Muscle layer of colon (tissue), 2 donors: ENCODE measurements around the gene PDCD2.
A peak's percentile ranks its signal among the peaks of the same experiment; 100 is the strongest.

Experiments
- H3K27ac ChIP-seq: one replicate; pipeline ENCODE4 v1.7.0; 2013; ENCODE audit warnings: low read depth, mild to moderate bottlenecking, low read length, moderate library complexity
- H3K27me3 ChIP-seq, 2 donors: one replicate each; pipeline ENCODE4 v1.7.0; 2013; ENCODE audit warnings: low read length in 2 of 2, mild to moderate bottlenecking in 2 of 2; ENCODE audit not compliant: insufficient read depth in 2 of 2, control insufficient read depth in 1 of 2
- H3K36me3 ChIP-seq: one replicate; pipeline ENCODE4 v1.7.0; 2013; ENCODE audit warnings: mild to moderate bottlenecking, low read length; ENCODE audit not compliant: insufficient read depth
- H3K4me1 ChIP-seq: one replicate; pipeline ENCODE4 v1.7.0; 2013; ENCODE audit warnings: mild to moderate bottlenecking, low read length; ENCODE audit not compliant: insufficient read depth
- H3K4me3 ChIP-seq, 2 donors: one replicate each; pipeline ENCODE4 v1.7.0; 2013; ENCODE audit warnings: low read length in 2 of 2, low read depth in 1 of 2, mild to moderate bottlenecking in 1 of 2, moderate library complexity in 1 of 2
- H3K9ac ChIP-seq: one replicate; pipeline ENCODE4 v1.7.0; 2013; ENCODE audit warnings: low read length
- H3K9me3 ChIP-seq: one replicate; pipeline ENCODE4 v1.7.0; 2013; ENCODE audit warnings: mild to moderate bottlenecking, low read length
- donor health status: abdominal sarcoma.
- donor health status: Adenocarcinoma of cecum.

The PDCD2 gene

DNA sequence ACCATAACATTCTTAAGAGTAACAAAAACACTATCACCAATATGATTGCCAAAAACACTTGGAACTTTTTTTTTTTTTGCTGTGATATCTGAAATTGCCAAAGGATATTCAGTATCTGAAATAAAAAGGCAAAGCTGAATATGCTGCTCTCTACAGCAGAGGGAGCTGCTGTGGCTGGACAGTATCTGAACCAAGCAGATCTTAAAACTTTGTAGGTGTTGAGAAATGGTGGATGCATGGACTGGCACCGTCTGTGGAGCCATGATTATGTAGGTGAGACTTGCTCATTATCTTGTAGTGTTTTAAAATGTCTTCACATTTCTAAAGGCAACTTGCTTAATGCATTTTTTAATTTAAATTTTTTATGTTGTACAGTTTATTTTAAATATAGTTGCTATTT, 9.2 kb downstream of the PDCD2 start:
- no peaks in the 10 kb centered on the region for H3K9me3 ChIP-seq
- no peak overlapping the region for H3K4me3 ChIP-seq
- no peak overlapping the region for H3K9ac ChIP-seq
- H3K27ac ChIP-seq: no peak overlapping the region
- H3K4me1 ChIP-seq: no peaks in the 10 kb centered on the region
- peaks cover 67% of the 10 kb centered on the region for H3K36me3 ChIP-seq
- no peaks in the 10 kb centered on the region for H3K27me3 ChIP-seq

DNA sequence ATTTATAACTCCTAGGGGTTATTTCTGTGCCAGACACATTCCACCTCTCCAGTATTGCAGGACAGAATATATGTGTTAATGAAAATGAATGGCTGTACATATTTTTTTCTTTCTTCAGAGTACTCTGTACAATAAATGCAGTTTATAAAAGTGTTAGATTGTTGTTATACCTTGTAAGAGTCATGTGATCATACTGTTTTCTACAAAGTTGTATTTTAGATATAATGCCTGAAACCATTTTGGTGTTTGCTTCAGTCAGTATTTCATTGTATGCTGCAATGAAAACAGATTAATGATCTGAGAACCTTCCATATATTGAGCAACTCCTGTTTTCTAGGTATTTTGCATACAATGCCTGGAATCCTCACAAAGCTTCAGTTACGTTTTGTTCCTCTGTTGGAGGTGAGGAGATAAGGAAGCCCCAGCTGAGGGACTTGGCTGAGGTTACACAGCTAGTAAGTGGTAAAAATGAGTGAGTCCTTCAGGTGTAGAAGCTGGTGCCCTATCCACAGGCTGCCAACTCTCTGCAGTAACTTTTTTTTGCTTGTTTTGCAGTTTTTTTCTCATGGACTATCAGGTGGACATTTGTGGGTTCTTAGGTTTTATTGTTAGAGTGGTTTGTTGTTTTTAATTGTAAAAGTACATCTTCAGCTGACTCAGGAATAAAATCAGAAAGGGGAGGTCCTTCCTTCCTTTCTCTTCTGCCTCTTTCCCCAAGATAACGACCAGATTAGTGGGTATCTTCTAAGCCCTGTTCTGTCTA, 11.6 kb downstream of the PDCD2 start:
- Histone ChIP-seq H3K27me3 (no peaks in the 10 kb centered on the region), H3K9ac (no peak overlapping the region), H3K4me3 (no peak overlapping the region), H3K36me3 (peaks cover 69% of the 10 kb centered on the region), H3K27ac (no peak overlapping the region), H3K4me1 (no peaks in the 10 kb centered on the region), H3K9me3 (no peaks in the 10 kb centered on the region)

DNA sequence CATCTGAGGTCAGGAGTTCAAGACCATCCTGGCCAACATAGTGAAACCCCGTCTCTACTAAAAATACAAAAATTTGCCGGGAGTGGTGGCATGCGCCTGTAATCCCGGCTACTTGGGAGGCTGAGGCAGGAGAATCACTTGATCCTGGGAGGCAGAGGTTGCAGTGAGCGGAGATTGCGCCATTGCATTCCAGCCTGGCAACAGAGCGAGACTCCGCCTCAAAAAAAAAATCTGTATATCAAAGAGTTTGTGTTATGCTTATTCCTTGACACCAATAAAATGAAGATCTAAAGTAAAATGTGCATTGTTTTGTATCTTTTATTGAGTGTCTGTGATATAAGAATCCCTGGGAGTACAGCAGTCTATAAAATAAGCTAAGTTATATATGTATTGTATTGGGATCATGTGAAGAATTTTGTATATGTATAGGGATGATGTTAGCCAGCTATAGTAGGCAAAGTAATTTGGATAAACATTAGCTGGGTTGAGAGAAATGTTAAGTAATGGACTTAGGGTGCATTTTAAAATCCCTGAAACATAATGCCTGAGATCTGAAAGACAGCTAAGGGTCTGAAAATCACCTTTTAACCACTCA, 19.4 kb downstream of the PDCD2 start:
- Histone ChIP-seq H3K4me3 (no peak overlapping the region), H3K4me1 (no peaks in the 10 kb centered on the region), H3K9me3 (no peaks in the 10 kb centered on the region), H3K36me3 (peaks cover 48% of the 10 kb centered on the region), H3K27me3 (no peaks in the 10 kb centered on the region), H3K9ac (no peak overlapping the region), H3K27ac (no peak overlapping the region)

DNA sequence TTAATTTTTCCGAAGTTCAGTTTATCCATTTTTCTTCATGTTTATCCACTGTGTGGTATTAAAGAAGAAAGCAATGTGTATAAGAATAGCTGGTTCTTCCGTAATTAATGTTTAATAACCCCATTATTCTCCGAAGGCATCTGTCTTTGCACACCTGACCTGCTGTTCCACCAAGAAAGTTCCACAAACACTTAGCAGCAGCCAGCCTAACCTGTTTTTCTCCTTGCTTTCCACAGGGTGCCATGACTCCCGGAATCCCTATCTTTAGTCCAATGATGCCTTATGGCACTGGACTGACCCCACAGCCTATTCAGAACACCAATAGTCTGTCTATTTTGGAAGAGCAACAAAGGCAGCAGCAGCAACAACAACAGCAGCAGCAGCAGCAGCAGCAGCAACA, 22.9 kb downstream of the PDCD2 start:
- no peaks in the 10 kb centered on the region for H3K27me3 ChIP-seq
- peaks cover 27% of the 10 kb centered on the region for H3K36me3 ChIP-seq
- H3K4me1 ChIP-seq: no peaks in the 10 kb centered on the region
- H3K4me3 ChIP-seq: no peak overlapping the region
- H3K9me3 ChIP-seq: no peaks in the 10 kb centered on the region
- H3K9ac ChIP-seq: no peak overlapping the region
- H3K27ac ChIP-seq: no peak overlapping the region

DNA sequence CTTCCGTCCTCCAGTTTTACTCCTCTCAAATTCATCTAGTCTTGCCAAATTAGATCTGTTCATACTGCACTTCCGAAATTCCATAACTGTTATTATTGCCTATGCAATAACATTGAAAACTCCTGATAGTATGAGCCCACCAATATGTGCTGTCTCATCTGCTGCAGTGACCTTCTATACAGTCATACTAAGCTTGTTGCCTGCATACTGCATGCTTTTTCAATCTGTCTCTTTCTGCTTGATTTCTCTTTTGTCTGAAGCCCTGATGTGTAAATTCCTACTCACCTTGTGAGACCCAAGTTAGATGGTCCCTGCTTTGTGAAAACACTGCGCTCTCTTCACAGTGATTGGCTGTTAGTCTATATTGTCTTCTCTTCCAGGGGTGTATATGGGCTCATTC, 29.1 kb downstream of the PDCD2 start:
- no peaks in the 10 kb centered on the region for H3K27me3 ChIP-seq
- peaks cover 6% of the 10 kb centered on the region for H3K36me3 ChIP-seq
- no peaks in the 10 kb centered on the region for H3K9me3 ChIP-seq
- peaks cover 29% of the 10 kb centered on the region for H3K4me1 ChIP-seq
- peak overlapping the region; percentile 97 for H3K9ac ChIP-seq
- no peak overlapping the region for H3K27ac ChIP-seq
- peak overlapping the region; percentile 81 to 94 for H3K4me3 ChIP-seq

DNA sequence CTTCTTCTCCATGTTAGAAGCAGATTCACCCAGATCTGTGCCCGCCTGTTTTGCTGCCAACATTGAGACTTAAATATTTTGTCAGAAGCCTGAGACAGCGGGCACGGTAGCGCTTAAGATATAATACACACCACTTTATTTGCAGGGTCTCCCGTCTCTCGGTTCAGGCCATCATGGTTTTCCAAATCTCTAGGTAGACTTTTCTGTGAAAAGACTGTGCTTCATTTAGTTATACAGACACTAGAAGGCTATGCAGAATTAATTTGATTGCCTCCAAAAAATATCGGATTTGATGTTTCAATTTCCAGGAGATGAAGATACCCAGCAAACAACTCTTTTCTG, 29.7 kb downstream of the PDCD2 start:
- Histone ChIP-seq H3K4me3 (peak overlapping the region; percentile 81 to 94), H3K4me1 (peaks cover 35% of the 10 kb centered on the region), H3K36me3 (peaks cover 9% of the 10 kb centered on the region), H3K9me3 (no peaks in the 10 kb centered on the region), H3K27ac (peak overlapping the region; percentile 76), H3K27me3 (no peaks in the 10 kb centered on the region), H3K9ac (peak overlapping the region; percentile 97)

DNA sequence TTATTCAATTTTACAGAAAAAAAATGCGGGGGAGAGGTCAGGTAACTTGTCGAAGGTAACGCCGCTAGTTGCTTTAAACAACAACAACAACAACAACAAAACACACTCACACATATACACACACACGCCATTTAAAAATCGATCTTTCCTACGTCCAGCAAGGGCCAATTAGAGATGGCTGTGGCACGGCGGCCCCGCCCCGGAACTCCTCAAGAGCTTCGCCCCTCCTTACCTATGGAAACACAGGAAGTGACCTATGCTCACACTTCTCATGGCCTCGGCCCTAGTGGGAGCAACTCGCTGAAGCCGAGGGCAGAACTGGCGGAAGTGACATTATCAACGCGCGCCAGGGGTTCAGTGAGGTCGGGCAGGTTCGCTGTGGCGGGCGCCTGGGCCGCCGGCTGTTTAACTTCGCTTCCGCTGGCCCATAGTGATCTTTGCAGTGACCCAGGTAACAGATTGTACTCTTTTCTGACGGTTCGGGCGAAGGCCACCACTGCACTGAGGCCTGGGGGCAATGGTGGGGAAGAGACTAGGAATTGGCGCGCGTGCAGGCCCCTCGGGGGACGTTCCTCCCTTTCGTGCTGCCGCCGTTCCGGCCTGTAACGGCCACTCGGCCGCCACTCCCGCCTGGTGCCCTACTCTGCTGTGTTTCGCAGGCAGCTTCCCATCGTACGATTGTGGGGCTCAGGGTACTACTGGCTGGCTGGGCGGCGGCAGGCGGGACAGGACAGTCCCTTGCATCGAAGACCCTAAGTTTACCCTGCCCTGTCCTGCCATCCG, 30.2 kb downstream of the PDCD2 start, which contains the start of gene TBP:
TSS of gene TBP (plus strand) at position 357 of the 783 bp plus-strand sequence. CDS start 2,661 bp downstream, outside the sequence.
- no peaks in the 10 kb centered on the region for H3K9me3 ChIP-seq
- peak within 1 kb of the TSS; percentile 89 for H3K27ac ChIP-seq
- peaks cover 37% of the 10 kb centered on the region for H3K4me1 ChIP-seq
- H3K27me3 ChIP-seq: no peaks in the 10 kb centered on the region
- peak within 1 kb of the TSS; percentile 83 to 94 for H3K4me3 ChIP-seq
- H3K36me3 ChIP-seq: peaks cover 12% of the 10 kb centered on the region
- H3K9ac ChIP-seq: peak within 1 kb of the TSS; percentile 97

DNA sequence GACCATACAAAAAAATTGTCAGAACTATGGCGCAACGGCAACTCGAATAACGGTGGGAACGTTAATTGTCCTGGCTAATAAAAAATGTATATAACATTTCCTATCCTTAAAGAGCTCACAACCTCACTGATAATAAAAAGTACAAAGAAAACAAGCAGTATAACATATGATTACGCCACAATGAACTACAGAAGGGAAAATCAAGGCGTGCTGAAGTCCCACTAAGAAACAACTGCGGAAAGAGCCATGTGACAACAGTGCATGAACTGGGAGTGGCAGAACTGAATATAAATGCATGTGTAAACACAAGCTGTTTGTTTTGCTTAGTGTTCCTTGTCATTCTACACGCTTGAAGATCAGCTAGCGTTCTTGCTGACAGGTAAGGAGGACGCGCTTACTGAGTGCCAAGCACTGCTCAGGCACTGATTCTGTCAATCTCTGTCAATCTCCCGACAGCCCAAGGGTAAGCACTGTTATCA, 30.9 kb downstream of the PDCD2 start:
- Histone ChIP-seq H3K27ac (peak overlapping the region; percentile 89), H3K4me1 (peaks cover 37% of the 10 kb centered on the region), H3K9me3 (no peaks in the 10 kb centered on the region), H3K36me3 (peaks cover 12% of the 10 kb centered on the region), H3K9ac (peak overlapping the region; percentile 97), H3K27me3 (no peaks in the 10 kb centered on the region), H3K4me3 (peak overlapping the region; percentile 83 to 94)

DNA sequence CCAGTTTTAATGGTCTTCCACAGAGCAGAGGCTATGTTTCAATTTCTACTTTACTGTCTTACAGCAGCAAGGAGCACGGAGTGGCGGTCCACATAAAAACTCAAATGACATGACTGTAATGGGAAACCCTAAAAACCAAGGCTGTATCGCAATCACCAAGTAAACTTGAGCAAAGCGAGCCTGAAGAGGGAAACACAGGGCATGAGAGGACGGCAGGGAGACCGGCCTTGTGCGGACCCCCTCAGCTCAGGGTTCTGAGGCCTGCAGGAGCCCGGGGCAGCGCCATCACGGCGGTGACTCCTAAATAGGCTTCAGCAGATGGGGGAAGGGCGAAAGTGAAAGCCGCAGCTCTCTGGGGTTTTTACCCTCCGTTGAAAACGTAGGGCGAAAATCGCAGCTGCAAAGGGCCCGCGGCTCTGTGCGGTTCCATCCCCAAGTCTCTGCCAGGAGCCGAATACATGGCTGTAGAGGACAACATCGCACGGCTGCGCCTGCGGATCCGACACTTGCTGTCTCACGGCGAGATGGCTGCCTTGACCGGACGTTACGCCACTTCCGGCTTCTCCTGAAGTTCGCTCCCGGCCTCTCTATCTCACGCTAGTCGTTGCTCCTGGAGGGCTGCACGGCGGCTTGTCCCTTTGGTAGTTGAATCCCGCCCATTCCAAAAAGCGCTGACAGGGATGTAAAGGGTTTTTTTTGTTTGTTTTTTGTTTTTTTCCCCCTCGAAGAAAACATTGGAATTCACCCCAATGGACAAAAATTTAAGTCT, 31.5 kb downstream of the PDCD2 start, which contains the start of gene PSMB1:
TSS of gene PSMB1 (minus strand) at position 543 of the 769 bp plus-strand sequence. CDS start at position 478, 65 bp downstream.
- Histone ChIP-seq H3K36me3 (peaks cover 14% of the 10 kb centered on the region), H3K9me3 (no peaks in the 10 kb centered on the region), H3K27ac (peak within 1 kb of the TSS; percentile 89), H3K4me3 (peak within 1 kb of the TSS; percentile 83 to 94), H3K4me1 (peaks cover 37% of the 10 kb centered on the region), H3K27me3 (no peaks in the 10 kb centered on the region), H3K9ac (peak within 1 kb of the TSS; percentile 97)

DNA sequence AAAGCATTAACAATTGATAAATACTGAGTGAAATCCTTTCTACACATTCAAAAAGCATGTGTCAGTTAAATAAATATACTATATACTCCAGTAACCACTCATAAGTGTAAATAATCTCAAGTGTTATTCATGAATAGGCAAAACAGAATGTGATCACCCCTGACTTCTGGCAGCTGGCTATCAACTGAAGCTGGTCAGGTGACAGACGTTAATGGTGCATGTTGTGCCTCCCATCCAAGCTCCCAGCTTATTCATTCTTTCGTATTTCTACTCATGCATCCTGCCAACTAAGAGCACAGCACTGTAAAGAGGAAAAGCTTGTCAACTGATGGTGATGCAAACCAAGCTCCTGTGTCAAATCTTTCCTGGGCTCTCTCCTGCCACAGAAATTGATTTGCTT, 39.0 kb downstream of the PDCD2 start:
- Histone ChIP-seq H3K4me3 (no peak overlapping the region), H3K27me3 (no peaks in the 10 kb centered on the region), H3K9me3 (no peaks in the 10 kb centered on the region), H3K27ac (no peak overlapping the region), H3K9ac (no peak overlapping the region), H3K36me3 (peaks cover 77% of the 10 kb centered on the region), H3K4me1 (peaks cover 9% of the 10 kb centered on the region)
